Fibroblast of pulmonary artery (primary cell): ENCODE measurements around the gene FOXJ3.

Source experiments
- DNase-seq: peaks from one replicate; pipeline ENCODE4 v3.0.0-alpha.2; 2010; ENCODE audit warnings: low read depth
- H3K4me3 ChIP-seq: replicated peaks from 2 replicates; pipeline ENCODE4 v1.5.1; 2011; ENCODE audit warnings: low read depth, mild to moderate bottlenecking, control low read depth, low read length, moderate library complexity
- CTCF ChIP-seq: IDR thresholded peaks from 2 replicates; pipeline ENCODE4 v1.5.1; 2011; ENCODE audit warnings: mild to moderate bottlenecking, control low read depth, low read length, inconsistent platforms; ENCODE audit errors: missing control alignments

FOXJ3 gene

DNA sequence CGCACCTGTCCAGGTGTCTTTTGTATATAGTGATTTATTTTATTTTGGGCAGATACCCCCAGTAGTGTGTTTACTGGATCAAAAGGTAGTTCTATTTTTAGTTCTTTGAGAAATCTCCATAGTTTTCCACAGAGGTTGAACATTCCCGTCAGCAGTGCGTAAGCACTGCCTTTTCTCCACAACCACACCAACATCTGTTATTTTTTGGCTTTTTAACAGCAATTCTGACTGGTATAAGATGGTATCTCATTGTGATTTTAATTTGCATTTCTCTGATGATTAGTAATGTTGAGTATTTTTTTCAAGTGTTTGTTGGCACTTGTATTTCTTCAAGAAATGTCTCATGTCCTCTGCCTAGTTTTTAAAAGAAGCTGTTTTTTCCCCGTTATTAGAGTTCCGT, 39.2 kb downstream of the FOXJ3 start:
- no peak for TF ChIP-seq CTCF
- H3K4me3 ChIP-seq: no peak overlapping the region
- no peak for DNase-seq

GRCh38 chr1:42290130-42290529, 44.9 kb downstream of the FOXJ3 start:
- no peak for TF ChIP-seq CTCF
- no peak for DNase-seq
- H3K4me3 ChIP-seq: no peak overlapping the region

- TF ChIP-seq CTCF: no peak
- DNase-seq: no peak
Observed at GRCh38 chr1:42288311-42288985, 46.6 kb downstream of the FOXJ3 start.

DNA sequence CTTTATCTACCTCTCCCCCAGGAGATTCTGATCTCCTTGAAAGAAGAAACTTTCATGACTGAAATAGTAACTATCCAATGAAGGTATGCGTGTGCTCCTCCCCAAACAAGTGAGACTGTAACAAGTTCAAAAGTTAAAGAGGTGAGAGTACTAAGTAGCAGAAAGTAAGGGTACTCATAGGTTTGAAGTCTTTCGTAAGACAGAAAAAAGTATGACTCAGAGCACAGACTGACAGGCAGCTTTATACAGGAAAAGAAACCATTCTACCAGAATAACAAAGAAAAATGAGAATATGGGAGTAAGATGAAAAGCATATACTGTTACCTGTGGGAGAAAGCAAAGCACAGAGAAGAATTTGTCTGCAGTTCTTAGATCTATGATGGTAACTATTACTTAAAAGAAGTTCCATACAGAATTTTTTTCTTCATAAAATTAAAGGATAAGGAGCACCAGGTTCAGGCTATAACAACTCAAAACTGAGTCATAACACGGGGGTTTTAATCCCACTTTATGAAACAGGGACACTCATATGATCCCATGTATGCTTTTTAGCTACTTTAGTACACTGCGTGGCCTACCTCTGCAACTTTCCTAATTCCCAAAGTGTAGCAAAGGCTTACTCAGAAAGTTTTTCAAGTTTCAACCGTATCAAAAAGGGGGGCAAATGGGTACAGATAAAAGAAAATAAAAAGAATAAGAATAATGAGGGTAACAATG, 52.0 kb downstream of the FOXJ3 start:
- DNase-seq: peak; percentile 15
- H3K4me3 ChIP-seq: no peak overlapping the region
- no peak for TF ChIP-seq CTCF

More at GRCh38 chr1:42288311-42288985, 46.6 kb downstream of the FOXJ3 start:
- H3K4me3 ChIP-seq: no peak overlapping the region

GRCh38 chr1:42282024-42282579, 52.9 kb downstream of the FOXJ3 start:
- TF ChIP-seq CTCF: no peak
- no peak overlapping the region for H3K4me3 ChIP-seq
- peak; percentile 79 for DNase-seq

GRCh38 chr1:42280821-42281220, 54.2 kb downstream of the FOXJ3 start:
- TF ChIP-seq CTCF: no peak
- no peak for DNase-seq
- H3K4me3 ChIP-seq: no peak overlapping the region
